Measurements from ENCODE around the gene RIMBP2. TPM values are rescaled to one million over a fixed set of nuclear protein-coding genes. Genes with fewer than 3 reads are reported as not detected.

The RIMBP2 gene
- total RNA-seq, 1 donor from 2014 or later: 0.25 TPM

DNA sequence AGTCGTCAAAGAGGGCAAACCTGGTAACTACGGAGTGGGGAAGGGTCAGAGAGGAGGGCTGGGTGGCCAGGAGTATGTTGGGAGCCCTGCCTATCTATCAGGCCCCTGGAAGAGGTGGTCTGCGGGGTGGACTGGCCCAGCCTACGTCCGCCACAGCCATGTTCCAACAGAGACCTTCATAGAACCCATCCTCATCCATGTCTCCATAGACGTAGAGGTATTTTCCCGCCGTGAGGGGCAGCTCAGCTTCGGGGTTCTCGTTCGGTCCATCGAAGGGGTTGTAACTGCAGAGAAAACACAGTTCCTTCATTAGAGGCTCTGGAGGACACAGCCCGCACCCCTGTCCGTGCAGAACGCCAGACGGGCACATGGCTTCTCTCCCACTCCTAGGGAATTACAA, 271.1 kb downstream of the RIMBP2 start:
- TF ChIP-seq POLR2A (IDR thresholded peaks at IDR 0.05) (no peak), POLR2AphosphoS5 (IDR thresholded peaks at IDR 0.05; ENCODE audit: insufficient read depth in 1 of 2, low read depth in 1 of 2) (no peak)
- TF ChIP-seq, protein P1, sequence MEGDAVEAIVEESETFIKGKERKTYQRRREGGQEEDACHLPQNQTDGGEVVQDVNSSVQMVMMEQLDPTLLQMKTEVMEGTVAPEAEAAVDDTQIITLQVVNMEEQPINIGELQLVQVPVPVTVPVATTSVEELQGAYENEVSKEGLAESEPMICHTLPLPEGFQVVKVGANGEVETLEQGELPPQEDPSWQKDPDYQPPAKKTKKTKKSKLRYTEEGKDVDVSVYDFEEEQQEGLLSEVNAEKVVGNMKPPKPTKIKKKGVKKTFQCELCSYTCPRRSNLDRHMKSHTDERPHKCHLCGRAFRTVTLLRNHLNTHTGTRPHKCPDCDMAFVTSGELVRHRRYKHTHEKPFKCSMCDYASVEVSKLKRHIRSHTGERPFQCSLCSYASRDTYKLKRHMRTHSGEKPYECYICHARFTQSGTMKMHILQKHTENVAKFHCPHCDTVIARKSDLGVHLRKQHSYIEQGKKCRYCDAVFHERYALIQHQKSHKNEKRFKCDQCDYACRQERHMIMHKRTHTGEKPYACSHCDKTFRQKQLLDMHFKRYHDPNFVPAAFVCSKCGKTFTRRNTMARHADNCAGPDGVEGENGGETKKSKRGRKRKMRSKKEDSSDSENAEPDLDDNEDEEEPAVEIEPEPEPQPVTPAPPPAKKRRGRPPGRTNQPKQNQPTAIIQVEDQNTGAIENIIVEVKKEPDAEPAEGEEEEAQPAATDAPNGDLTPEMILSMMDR (IDR thresholded peaks at IDR 0.05): no peak
- intact Hi-C loops (cut with DNase I): no loop called here
- no peaks in the 10 kb centered on the region for H3K9me3 ChIP-seq

DNA sequence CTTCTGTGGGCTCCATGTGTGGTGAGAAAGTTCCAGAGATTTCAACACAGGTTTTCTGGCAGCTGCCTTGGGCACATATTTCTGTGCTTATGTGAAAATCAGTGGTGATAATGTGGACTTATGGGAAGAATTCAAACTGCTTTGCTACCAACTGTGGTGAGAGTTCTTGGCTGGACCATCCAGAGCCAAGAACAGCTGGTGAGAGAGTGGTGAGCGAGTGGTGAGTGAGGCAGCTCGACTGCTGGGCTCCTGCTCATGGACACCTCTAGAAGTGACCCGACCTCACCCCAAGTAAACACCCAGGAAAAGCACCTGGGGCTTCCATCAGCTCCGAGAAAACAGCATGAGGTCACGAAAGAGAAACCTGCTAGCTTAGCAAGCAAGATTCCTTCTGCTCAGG, 272.0 kb downstream of the RIMBP2 start:
- no peaks in the 10 kb centered on the region for H3K27me3 ChIP-seq
- DNase-seq (ENCODE audit: extremely low spot score in 2 of 2): no peak
- H3K27ac ChIP-seq: no peak overlapping the region
- no peaks in the 10 kb centered on the region for H3K4me1 ChIP-seq
- no peak overlapping the region for H3K4me3 ChIP-seq
- TF ChIP-seq, protein P1 (IDR thresholded peaks at IDR 0.05): no peak
- no peak for TF ChIP-seq POLR2A (IDR thresholded peaks at IDR 0.05)
- no peak for TF ChIP-seq POLR2AphosphoS5 (IDR thresholded peaks at IDR 0.05; ENCODE audit: insufficient read depth in 1 of 2, low read depth in 1 of 2)
- no peaks in the 10 kb centered on the region for H3K9me3 ChIP-seq
- intact Hi-C loops (cut with DNase I): no loop called here
- H3K36me3 ChIP-seq: no peaks in the 10 kb centered on the region

More for the DNA sequence above, 271.1 kb downstream of the RIMBP2 start:
- DNase-seq (ENCODE audit: extremely low spot score in 2 of 2): no peak
- H3K4me3 ChIP-seq: no peak overlapping the region
- H3K27ac ChIP-seq: no peak overlapping the region
- H3K27me3 ChIP-seq: no peaks in the 10 kb centered on the region
- no peaks in the 10 kb centered on the region for H3K4me1 ChIP-seq
- no peaks in the 10 kb centered on the region for H3K36me3 ChIP-seq

DNA sequence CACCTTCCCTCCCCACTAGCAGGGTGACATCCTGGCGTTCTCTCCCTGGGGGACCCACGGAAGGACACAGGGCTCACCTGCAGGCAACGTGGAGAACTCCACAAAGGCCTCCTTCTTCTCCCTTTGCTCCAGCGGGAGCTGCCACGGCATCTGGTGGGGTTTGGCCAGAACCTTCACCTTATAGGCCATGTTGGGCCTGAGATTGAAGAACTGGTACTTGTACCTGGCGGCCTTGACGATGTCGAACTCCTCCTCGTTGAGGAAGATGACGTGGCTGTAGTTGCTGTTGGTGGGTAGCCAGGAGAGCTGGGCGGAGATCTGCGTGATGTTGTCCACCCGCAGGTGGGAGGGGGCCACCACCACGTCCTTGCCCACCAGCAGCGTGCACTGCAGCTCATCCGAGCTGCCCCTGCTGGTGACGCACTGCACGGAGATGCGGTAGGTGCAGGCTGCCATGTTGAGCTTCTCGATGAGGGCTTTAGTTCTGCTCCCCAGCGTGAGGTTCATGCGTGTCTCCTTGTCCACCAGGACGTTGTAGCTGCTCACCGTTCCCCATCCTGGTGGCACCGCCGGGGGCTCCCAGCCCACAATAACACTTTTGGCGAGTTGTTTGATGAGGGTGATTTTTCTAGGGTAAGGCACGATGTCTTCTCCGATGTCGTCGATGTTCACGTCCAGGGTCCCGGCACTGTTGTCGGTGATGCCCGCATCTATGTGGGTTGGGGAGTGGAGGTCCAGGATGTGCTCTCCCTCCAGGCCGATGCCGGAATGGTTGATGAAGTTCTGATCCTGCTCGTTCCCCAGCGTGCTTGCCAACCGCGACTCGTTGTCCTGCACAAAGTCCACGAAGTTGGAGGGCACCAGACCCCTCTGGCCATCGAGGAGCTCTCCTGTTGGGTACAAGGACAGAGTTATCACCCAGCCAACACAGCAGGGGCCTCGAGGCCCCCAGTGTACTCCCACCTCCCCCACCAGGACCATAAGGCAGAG, 274.0 kb downstream of the RIMBP2 start:
- intact Hi-C loops (cut with DNase I): no loop called here
- TF ChIP-seq, protein P1 (IDR thresholded peaks at IDR 0.05): no peak
- TF ChIP-seq POLR2AphosphoS5 (IDR thresholded peaks at IDR 0.05; ENCODE audit: insufficient read depth in 1 of 2, low read depth in 1 of 2): no peak
- no peak for TF ChIP-seq POLR2A (IDR thresholded peaks at IDR 0.05)
- Histone ChIP-seq H3K27ac (no peak overlapping the region), H3K4me3 (no peak overlapping the region), H3K9me3 (no peaks in the 10 kb centered on the region), H3K36me3 (no peaks in the 10 kb centered on the region), H3K4me1 (no peaks in the 10 kb centered on the region), H3K27me3 (no peaks in the 10 kb centered on the region)
- DNase-seq (ENCODE audit: extremely low spot score in 2 of 2): no peak

DNA sequence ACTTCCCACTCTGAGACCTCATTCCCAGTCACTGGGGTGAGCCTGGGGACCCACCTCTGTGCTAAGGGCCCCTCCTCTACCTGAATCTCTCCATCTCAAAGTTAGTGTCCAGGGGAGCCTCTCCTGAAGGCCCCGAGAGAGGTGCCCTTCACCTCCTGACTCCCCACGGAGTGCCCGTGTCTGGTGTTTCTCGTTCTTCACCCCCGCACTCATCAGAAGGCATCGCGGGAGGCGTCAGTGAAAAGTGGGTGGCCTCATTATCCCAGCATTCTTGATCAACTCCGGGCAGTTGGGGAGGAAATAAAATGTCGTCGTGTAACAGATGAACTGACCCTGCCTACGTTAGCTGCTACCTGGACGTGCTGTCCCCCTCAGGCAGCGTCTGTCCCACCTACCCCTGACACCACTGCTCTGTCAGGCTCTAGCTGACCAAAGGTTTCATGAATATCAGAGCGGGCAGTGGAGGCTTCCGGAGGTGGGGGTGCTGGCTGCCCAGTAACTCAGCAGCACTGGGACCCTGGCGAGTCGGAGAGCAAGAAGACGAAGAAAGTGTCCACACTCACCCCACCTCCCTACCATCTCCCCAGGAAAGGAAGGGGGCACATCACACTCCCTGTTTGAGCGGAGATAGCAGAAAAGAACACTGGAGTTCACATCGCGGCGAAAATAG, 275.6 kb downstream of the RIMBP2 start:
- H3K27ac ChIP-seq: no peak overlapping the region
- no peak overlapping the region for H3K4me3 ChIP-seq
- no peak for DNase-seq (ENCODE audit: extremely low spot score in 2 of 2)
- no peaks in the 10 kb centered on the region for H3K27me3 ChIP-seq
- H3K4me1 ChIP-seq: no peaks in the 10 kb centered on the region
- H3K9me3 ChIP-seq: no peaks in the 10 kb centered on the region
- H3K36me3 ChIP-seq: no peaks in the 10 kb centered on the region
- intact Hi-C loops (cut with DNase I): no loop called here
- TF ChIP-seq, protein P1 (IDR thresholded peaks at IDR 0.05): no peak
- no peak for TF ChIP-seq POLR2AphosphoS5 (IDR thresholded peaks at IDR 0.05; ENCODE audit: insufficient read depth in 1 of 2, low read depth in 1 of 2)
- TF ChIP-seq POLR2A (IDR thresholded peaks at IDR 0.05): no peak

All from vagina (tissue), 2 donors.